Measurements from ENCODE around the gene RASA3.

GRCh38 chr13:114090476-114090875 is 41.9 kb downstream of the RASA3 start:
- TF ChIP-seq GATA3 (IDR thresholded peaks at IDR 0.05; ENCODE audit: low read depth, low read length): no peak
- TF ChIP-seq GATA2 (IDR thresholded peaks at IDR 0.05; ENCODE audit: low read depth, low read length): no peak
